HG03342 (cell line): ENCODE results near the gene GRIK2.
"Not testable (repeated sequence)": the region's sequence is repeated elsewhere in the genome, so short reads cannot be mapped to it uniquely, and the experiment has no call there.

ENCODE experiments used
- ATAC-seq: cut with Tn5 transposase; IDR thresholded peaks from one replicate; pipeline ENCODE4 v1.9.1; 2021; ENCODE audit warnings: mild to moderate bottlenecking, moderate library complexity; ENCODE audit not compliant: unreplicated experiment

GRIK2 gene

GRCh38 chr6:101613556-101613955 lies 220.0 kb downstream of the GRIK2 start:
- no peak for ATAC-seq

GRCh38 chr6:101614774-101615173 lies 221.3 kb downstream of the GRIK2 start:
- ATAC-seq, result no peak

GRCh38 chr6:101626269-101626668 lies 232.8 kb downstream of the GRIK2 start:
- ATAC-seq, result no peak

GRCh38 chr6:101630941-101631340 lies 237.4 kb downstream of the GRIK2 start:
- no peak for ATAC-seq

- no peak for ATAC-seq
Measured at GRCh38 chr6:101633081-101633480, 239.6 kb downstream of the GRIK2 start.

- ATAC-seq, result not testable (repeated sequence)
Measured at GRCh38 chr6:101638865-101639264, 245.4 kb downstream of the GRIK2 start.

GRCh38 chr6:101640131-101640530 lies 246.6 kb downstream of the GRIK2 start:
- no peak for ATAC-seq

GRCh38 chr6:101645770-101646169 lies 252.3 kb downstream of the GRIK2 start:
- ATAC-seq, result no peak

- no peak for ATAC-seq
Measured at GRCh38 chr6:101650402-101651100, 257.0 kb downstream of the GRIK2 start.

- no peak for ATAC-seq
Measured at GRCh38 chr6:101652079-101652478, 258.6 kb downstream of the GRIK2 start.

- no peak for ATAC-seq
Measured at GRCh38 chr6:101655109-101655508, 261.6 kb downstream of the GRIK2 start.

- peak; percentile 89 for ATAC-seq
Measured at GRCh38 chr6:101662111-101662897, 268.8 kb downstream of the GRIK2 start.

- ATAC-seq, result no peak
Measured at GRCh38 chr6:101663100-101663499, 269.6 kb downstream of the GRIK2 start.

GRCh38 chr6:101666256-101666655 lies 272.7 kb downstream of the GRIK2 start:
- ATAC-seq, result no peak

GRCh38 chr6:101668496-101669030 lies 275.1 kb downstream of the GRIK2 start:
- ATAC-seq, result no peak

GRCh38 chr6:101676187-101676586 lies 282.7 kb downstream of the GRIK2 start:
- ATAC-seq, result no peak

- no peak for ATAC-seq
Measured at GRCh38 chr6:101682937-101683336, 289.4 kb downstream of the GRIK2 start.

- ATAC-seq, result no peak
Measured at GRCh38 chr6:101683884-101684283, 290.4 kb downstream of the GRIK2 start.

GRCh38 chr6:101686653-101687052 lies 293.1 kb downstream of the GRIK2 start:
- no peak for ATAC-seq

GRCh38 chr6:101689156-101689555 lies 295.6 kb downstream of the GRIK2 start:
- ATAC-seq, result no peak

GRCh38 chr6:101689695-101690094 lies 296.2 kb downstream of the GRIK2 start:
- no peak for ATAC-seq

- ATAC-seq, result no peak
Measured at GRCh38 chr6:101700655-101701054, 307.1 kb downstream of the GRIK2 start.
